Prostate gland (tissue), 2 donors: ENCODE measurements around the gene CCL20. TPM values are rescaled to one million over a fixed set of nuclear protein-coding genes. Genes with fewer than 3 reads are reported as not detected.

Experiments
- DNase-seq: peaks from one replicate; pipeline ENCODE4 v3.0.0-alpha.2; 2019; ENCODE audit warnings: low spot score
- H3K27ac ChIP-seq, 2 donors: fragments of 200-600 bp; sonication (generic); 2 replicates each; pipeline ENCODE4 v1.5.1; 2017 to 2019
- H3K27me3 ChIP-seq: fragments of 200-600 bp; sonication (generic); replicated peaks from 2 replicates; pipeline ENCODE4 v1.5.1; 2019; ENCODE audit not compliant: insufficient read depth
- H3K36me3 ChIP-seq, 2 donors: fragments of 200-600 bp; sonication (generic); 1 replicate in 1 of 2; 2 replicates in 1 of 2; pipeline versions ENCODE4 v1.5.1 to v1.8.1; 2017 to 2019
- H3K4me1 ChIP-seq: fragments of 200-600 bp; sonication (generic); replicated peaks from 2 replicates; pipeline ENCODE4 v1.5.1; 2019
- H3K4me3 ChIP-seq, 2 donors: fragments of 200-600 bp; sonication (generic); 2 replicates each; pipeline ENCODE4 v1.5.1; 2017 to 2019
- H3K9me3 ChIP-seq: fragments of 200-600 bp; sonication (generic); 2 replicates; pipeline ENCODE4 v1.5.1; 2017
- CTCF ChIP-seq, 4 experiments: fragments of 200-600 bp in 2 of 4; fragments of 450-650 bp in 2 of 4; sonication (generic) in 2 of 4; IDR thresholded peaks; 1 replicate in 3 of 4; 2 replicates in 1 of 4; pipeline ENCODE4 v1.5.1; 2016 to 2019; ENCODE audit warnings: antibody characterized with exemption in 4 of 4, mild to moderate bottlenecking in 2 of 4, moderate library complexity in 2 of 4
- POLR2A ChIP-seq: fragments of 450-650 bp; IDR thresholded peaks from one replicate; pipeline ENCODE4 v1.6.1; 2016; ENCODE audit warnings: antibody characterized with exemption, mild to moderate bottlenecking
- POLR2AphosphoS5 ChIP-seq: sonication (generic); formaldehyde crosslinking; IDR thresholded peaks from one replicate; pipeline ENCODE4 v1.6.1; 2017; ENCODE audit warnings: antibody characterized with exemption
- WGBS: methylation state at CpG from one replicate; pipeline ENCODE4 v1.1.5; 2018; 5-methylcytosine and 5-hydroxymethylcytosine counted together
- intact Hi-C: fragments of 100-400 bp; cut with DNase I; formaldehyde crosslinking; loops from one replicate; pipeline ENCODE4 v1.14.2; 2022
- total RNA-seq, 2 donors: library from RNA; depleted of rRNA; stranded (reverse); fragments of >200 nt; gene quantifications; one replicate each; pipeline ENCODE4 v1.1.0, GENCODE V29; 2016

CCL20 gene
- total RNA-seq, 2 donors from 2014 or later = 1.6 TPM; not detected in 1

- Histone ChIP-seq H3K4me3 (no peak overlapping the region), H3K36me3 (no peaks in the 10 kb centered on the region), H3K4me1 (no peaks in the 10 kb centered on the region), H3K9me3 (no peaks in the 10 kb centered on the region), H3K27me3 (no peaks in the 10 kb centered on the region), H3K27ac (no peak overlapping the region)
- no peak for DNase-seq
- intact Hi-C loops = no loop called here
- WGBS = 71% methylated on average over 6 of the region's 6 CpGs
- TF ChIP-seq CTCF (IDR thresholded peaks at IDR 0.05) (no peak), POLR2A (no peak), POLR2AphosphoS5 (no peak)
Measured at GRCh38 chr2:227853765-227854271, 40.2 kb downstream of the CCL20 start.

- Histone ChIP-seq H3K9me3 (no peaks in the 10 kb centered on the region), H3K4me3 (no peak overlapping the region), H3K4me1 (no peaks in the 10 kb centered on the region), H3K36me3 (no peaks in the 10 kb centered on the region), H3K27ac (no peak overlapping the region), H3K27me3 (no peaks in the 10 kb centered on the region)
- no peak for DNase-seq
- WGBS = 43% methylated on average over 3 of the region's 3 CpGs
- TF ChIP-seq POLR2AphosphoS5 (no peak), POLR2A (no peak), CTCF (IDR thresholded peaks at IDR 0.05) (no peak)
- intact Hi-C loops = no loop called here
Measured at GRCh38 chr2:227855440-227855839, 41.8 kb downstream of the CCL20 start.

GRCh38 chr2:227856697-227857096, 43.1 kb downstream of the CCL20 start:
- DNase-seq = no peak
- Histone ChIP-seq H3K4me3 (no peak overlapping the region), H3K9me3 (no peaks in the 10 kb centered on the region), H3K4me1 (no peaks in the 10 kb centered on the region), H3K27me3 (no peaks in the 10 kb centered on the region), H3K27ac (no peak overlapping the region), H3K36me3 (no peaks in the 10 kb centered on the region)
- no peak for TF ChIP-seq POLR2AphosphoS5
- no peak for TF ChIP-seq POLR2A
- no peak for TF ChIP-seq CTCF (IDR thresholded peaks at IDR 0.05)
- 87% methylated on average over 2 of the region's 2 CpGs for WGBS
- intact Hi-C loops = no loop called here

- no peaks in the 10 kb centered on the region for H3K36me3 ChIP-seq
- TF ChIP-seq POLR2AphosphoS5 (peak; percentile 36), POLR2A (no peak)
- no peaks in the 10 kb centered on the region for H3K4me1 ChIP-seq
- H3K9me3 ChIP-seq = no peaks in the 10 kb centered on the region
- 52% methylated on average over 6 of the region's 6 CpGs for WGBS
- no peak overlapping the region for H3K4me3 ChIP-seq
- no peak overlapping the region for H3K27ac ChIP-seq
- H3K27me3 ChIP-seq = no peaks in the 10 kb centered on the region
- peak; percentile 36 for DNase-seq
- intact Hi-C loops = no loop called here
Measured at GRCh38 chr2:227860221-227860641, 46.6 kb downstream of the CCL20 start.

GRCh38 chr2:227861011-227861410, 47.4 kb downstream of the CCL20 start:
- 26% methylated on average over 2 of the region's 2 CpGs for WGBS
- Histone ChIP-seq H3K4me1 (no peaks in the 10 kb centered on the region), H3K4me3 (no peak overlapping the region), H3K36me3 (no peaks in the 10 kb centered on the region), H3K9me3 (no peaks in the 10 kb centered on the region), H3K27ac (no peak overlapping the region), H3K27me3 (no peaks in the 10 kb centered on the region)
- TF ChIP-seq POLR2AphosphoS5 (no peak), CTCF (IDR thresholded peaks at IDR 0.05) (no peak), POLR2A (no peak)
- DNase-seq = no peak
- intact Hi-C loops = no loop called here
